ENCODE measurements around the gene EPN2. TPM values are rescaled to one million over a fixed set of nuclear protein-coding genes. Genes with fewer than 3 reads are reported as not detected.

EPN2 gene
- total RNA-seq, 1 donor from 2014 or later, result 10.5 TPM

DNA sequence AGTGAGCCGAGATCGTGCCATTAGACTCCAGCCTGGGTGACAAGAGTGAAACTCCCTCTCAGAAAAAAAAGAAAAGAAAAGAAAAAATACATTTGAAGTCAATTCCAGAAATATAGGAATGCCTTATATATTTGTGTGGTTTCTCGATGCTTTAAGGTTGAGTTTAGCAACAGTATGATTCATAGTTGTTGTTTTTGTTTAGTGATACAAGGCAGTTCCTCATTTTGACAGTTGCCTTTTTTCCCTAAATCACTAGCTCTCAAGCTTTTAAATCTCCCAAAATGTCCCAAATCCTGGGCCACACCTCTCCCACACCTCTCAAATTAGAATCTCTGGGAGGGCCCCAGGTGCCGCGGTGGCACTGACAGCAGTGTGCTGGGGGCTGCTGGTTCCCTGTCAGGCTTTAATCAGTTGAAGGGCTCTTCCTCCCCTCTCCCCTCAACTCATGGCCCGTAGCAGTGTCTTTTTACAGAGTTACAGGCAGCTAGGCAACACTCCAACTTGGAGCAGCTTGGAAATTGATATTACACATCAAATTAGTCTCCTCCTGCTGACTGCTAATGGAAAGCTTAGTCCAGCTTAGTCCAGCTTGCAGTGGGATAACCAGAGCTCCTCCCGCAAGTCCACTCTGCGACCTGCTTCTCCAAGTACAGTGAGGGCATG lies 58.4 kb downstream of the EPN2 start:
- Mint-ChIP-seq H3K4me1 (ENCODE audit: low read depth) (peaks cover 6% of the 10 kb centered on the region), H3K27ac (no peak overlapping the region), H3K4me3 (ENCODE audit: low read depth) (no peak overlapping the region), H3K36me3 (ENCODE audit: low read depth) (no peaks in the 10 kb centered on the region), H3K9me3 (no peaks in the 10 kb centered on the region), H3K27me3 (ENCODE audit: low read depth) (peaks cover 5% of the 10 kb centered on the region)
- intact Hi-C loops (cut with micrococcal nuclease), result no loop called here
- DNase-seq (ENCODE audit: low spot score), result no peak

DNA sequence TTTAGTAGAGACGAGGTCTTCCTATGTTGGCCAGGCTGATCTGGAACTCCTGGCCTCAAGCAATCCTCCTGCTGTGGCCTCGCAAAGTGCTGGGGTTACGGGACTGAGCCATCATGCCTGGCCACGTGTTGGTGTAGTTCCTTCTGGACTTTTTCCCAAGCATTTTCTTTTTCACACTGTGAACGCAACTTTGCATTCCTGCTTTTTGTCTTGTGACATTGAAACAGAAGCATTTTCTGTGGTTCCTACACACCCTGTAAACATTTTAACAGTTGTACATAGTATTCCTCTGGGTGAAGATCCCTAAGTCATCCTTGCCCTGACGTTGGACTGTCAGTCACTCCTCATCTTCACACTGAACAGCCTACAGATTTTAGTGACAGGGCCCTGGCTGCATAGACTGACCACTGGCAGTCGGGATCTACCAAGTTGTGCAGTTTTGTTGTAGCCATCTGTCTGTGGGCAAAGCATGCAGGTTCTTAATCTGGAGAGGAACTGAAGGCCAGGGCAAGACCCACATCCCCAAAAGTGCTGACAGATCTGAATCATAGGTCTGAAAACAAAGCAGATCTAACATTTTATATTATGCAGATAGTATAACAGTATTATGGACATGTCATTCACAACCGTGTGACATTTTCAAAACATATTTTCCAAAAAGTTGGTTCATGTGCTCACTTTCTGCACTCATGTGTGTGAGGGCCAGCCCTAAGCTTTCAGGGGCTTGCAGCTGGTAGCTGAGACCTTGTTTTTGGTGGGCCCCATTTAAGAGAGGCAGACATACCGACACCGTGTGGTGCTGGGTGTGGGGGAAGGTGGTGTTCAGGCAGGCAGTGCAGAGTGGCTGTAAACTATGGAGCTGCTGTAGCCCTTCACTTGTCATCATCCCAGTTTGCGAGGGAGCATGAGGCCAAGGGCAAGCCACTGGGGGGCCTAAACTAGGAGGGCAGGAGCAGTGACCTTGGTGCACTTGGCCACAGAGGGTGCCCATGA lies 59.9 kb downstream of the EPN2 start:
- H3K4me1 Mint-ChIP-seq (ENCODE audit: low read depth), result peaks cover 5% of the 10 kb centered on the region
- H3K9me3 Mint-ChIP-seq, result no peaks in the 10 kb centered on the region
- H3K27ac Mint-ChIP-seq, result no peak overlapping the region
- H3K36me3 Mint-ChIP-seq (ENCODE audit: low read depth), result no peaks in the 10 kb centered on the region
- intact Hi-C loops (cut with micrococcal nuclease), result no loop called here
- no peak overlapping the region for H3K4me3 Mint-ChIP-seq (ENCODE audit: low read depth)
- DNase-seq (ENCODE audit: low spot score), result no peak
- H3K27me3 Mint-ChIP-seq (ENCODE audit: low read depth), result peaks cover 5% of the 10 kb centered on the region

DNA sequence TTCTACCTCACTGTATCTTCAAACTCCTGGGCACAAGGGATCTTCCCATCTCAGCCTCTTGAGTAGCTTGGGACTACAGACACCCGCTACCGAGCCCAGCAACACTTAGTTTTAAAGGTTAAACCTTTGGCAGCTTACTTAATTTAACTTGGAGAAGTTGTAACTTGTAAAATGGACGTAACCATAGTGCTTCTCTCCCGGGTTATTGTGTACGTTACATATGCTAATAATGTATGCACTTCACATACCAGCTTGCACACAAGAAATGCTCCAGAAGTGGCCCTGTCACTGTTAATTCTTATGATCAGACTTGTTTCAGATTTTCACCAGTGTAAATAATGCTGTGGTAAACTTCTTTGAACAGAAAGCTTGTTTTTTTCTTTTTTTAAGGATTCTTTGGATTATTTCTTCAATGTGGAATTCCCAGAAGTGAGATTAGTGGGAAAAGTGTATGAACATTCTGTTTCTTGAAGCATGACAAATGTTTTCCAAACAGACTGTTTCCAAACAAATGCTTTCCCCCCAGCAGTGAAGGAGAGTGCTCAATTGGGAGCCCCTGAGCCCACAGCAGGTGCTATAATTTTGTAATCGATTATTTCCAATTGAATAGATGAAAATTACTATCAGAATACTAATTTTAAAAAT lies 61.5 kb downstream of the EPN2 start:
- intact Hi-C loops (cut with micrococcal nuclease), result no loop called here
- peaks cover 5% of the 10 kb centered on the region for H3K27me3 Mint-ChIP-seq (ENCODE audit: low read depth)
- DNase-seq (ENCODE audit: low spot score), result no peak
- no peak overlapping the region for H3K4me3 Mint-ChIP-seq (ENCODE audit: low read depth)
- H3K9me3 Mint-ChIP-seq, result no peaks in the 10 kb centered on the region
- no peak overlapping the region for H3K27ac Mint-ChIP-seq
- H3K36me3 Mint-ChIP-seq (ENCODE audit: low read depth), result no peaks in the 10 kb centered on the region
- peaks cover 6% of the 10 kb centered on the region for H3K4me1 Mint-ChIP-seq (ENCODE audit: low read depth)

DNA sequence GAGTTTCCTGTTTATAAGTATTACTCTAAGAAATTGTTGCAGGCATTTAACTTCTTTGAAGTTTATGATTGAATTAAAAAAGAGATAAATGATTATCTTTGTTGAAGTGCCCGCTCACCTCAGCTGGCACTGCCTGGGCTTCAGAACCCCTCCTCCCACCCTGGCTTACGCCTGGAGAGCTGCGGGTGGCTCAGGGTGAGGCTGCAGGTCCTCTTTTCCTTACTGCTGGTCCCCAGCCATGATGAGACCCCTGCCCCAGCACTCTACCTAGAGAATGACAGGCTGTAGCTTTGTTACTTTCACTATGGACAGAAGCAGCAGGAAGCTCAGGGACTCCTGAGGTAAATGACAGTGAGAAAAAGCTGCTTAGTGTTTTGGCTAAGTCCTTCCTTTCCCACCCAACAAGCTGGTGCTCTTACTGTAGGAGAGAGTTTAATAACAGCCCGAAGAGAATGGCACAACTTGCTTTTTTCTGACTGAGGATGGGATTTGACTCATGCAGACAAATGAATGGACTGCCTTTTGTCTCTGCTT lies 62.1 kb downstream of the EPN2 start:
- H3K36me3 Mint-ChIP-seq (ENCODE audit: low read depth), result no peaks in the 10 kb centered on the region
- DNase-seq (ENCODE audit: low spot score), result no peak
- no peak overlapping the region for H3K27ac Mint-ChIP-seq
- no peaks in the 10 kb centered on the region for H3K9me3 Mint-ChIP-seq
- no peak overlapping the region for H3K4me3 Mint-ChIP-seq (ENCODE audit: low read depth)
- peaks cover 5% of the 10 kb centered on the region for H3K27me3 Mint-ChIP-seq (ENCODE audit: low read depth)
- intact Hi-C loops (cut with micrococcal nuclease), result no loop called here
- peaks cover 10% of the 10 kb centered on the region for H3K4me1 Mint-ChIP-seq (ENCODE audit: low read depth)

DNA sequence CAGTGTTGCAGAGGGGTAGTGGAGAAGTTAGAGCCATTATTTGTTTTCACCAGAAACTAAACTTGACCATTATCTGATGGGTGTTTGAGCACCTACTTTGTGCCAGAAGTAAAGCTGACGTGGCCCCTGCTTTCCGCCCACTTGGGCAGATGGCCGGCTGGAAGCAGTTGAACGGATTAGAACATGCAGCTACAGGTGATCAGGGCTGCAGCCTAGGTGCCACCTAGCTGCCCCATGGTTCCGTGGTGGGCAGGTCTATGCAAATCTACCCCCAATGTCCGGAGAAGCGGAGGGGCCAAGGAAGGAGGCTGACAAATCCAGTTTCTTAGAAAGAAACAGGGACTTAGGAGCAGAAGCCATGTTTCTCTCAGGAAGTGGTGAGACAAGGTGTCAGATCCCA lies 62.7 kb downstream of the EPN2 start:
- no peak for DNase-seq (ENCODE audit: low spot score)
- H3K4me1 Mint-ChIP-seq (ENCODE audit: low read depth), result peaks cover 16% of the 10 kb centered on the region
- H3K27ac Mint-ChIP-seq, result no peak overlapping the region
- no peaks in the 10 kb centered on the region for H3K36me3 Mint-ChIP-seq (ENCODE audit: low read depth)
- H3K9me3 Mint-ChIP-seq, result no peaks in the 10 kb centered on the region
- H3K27me3 Mint-ChIP-seq (ENCODE audit: low read depth), result peaks cover 5% of the 10 kb centered on the region
- intact Hi-C loops (cut with micrococcal nuclease), result no loop called here
- no peak overlapping the region for H3K4me3 Mint-ChIP-seq (ENCODE audit: low read depth)

DNA sequence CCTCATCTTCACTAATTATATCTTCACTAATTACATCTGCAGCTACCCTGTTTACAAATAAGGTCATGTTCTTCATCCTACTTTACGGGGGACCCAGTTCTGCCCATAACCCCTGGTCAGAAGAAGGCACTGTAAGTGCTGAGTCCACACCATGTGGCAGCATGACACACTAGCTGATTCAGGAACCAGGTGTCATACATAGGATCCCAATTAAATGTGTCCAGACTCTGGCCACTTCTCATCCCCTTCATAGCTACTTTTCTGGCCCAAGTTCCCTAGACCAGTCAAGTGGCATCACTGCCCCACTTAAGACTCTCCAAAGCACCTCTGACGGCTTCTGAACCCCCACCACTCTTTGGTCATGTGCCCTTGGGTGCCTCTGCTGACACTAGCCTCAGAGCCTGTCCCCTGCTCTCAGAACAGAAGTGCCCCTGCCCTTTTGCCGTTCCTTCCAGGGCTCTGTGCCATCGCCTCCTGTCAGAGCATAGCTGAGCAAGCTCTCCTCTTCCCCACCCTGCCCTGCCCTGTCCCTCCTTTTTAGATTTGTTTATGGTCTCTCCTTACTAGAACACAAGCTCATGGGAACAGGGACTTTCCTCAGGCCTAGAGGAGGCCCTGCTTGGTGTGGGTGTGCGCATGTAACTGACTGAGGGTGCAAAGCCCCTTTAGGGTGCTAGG lies 64.2 kb downstream of the EPN2 start:
- intact Hi-C loops (cut with micrococcal nuclease), result no loop called here
- no peak overlapping the region for H3K27ac Mint-ChIP-seq
- H3K4me3 Mint-ChIP-seq (ENCODE audit: low read depth), result no peak overlapping the region

DNA sequence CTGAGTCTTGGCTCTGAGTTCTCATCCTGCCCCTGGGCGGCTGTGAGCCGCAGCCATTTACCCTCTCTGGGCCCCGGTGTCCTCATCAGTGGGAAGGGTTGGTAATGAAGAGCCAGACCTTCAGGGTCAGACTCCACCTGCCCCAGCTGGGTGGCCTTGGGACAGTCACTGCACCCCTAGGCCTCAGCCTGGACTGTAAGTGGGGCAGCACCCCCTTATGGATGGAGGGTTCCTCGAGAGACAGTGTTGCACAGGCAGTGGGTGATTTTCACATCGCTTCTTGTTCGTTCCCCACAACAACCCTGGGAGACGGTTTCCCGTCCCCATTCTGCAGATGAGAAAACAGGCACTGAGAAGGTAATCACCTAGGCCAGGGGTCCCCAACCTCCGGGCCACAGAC lies 64.8 kb downstream of the EPN2 start:
- H3K4me3 Mint-ChIP-seq (ENCODE audit: low read depth), result no peak overlapping the region
- no peaks in the 10 kb centered on the region for H3K9me3 Mint-ChIP-seq
- intact Hi-C loops (cut with micrococcal nuclease), result no loop called here
- H3K27ac Mint-ChIP-seq, result no peak overlapping the region
- no peak for DNase-seq (ENCODE audit: low spot score)
- H3K4me1 Mint-ChIP-seq (ENCODE audit: low read depth), result peaks cover 37% of the 10 kb centered on the region
- H3K27me3 Mint-ChIP-seq (ENCODE audit: low read depth), result peaks cover 5% of the 10 kb centered on the region
- H3K36me3 Mint-ChIP-seq (ENCODE audit: low read depth), result no peaks in the 10 kb centered on the region

More for the DNA sequence above, 64.2 kb downstream of the EPN2 start:
- DNase-seq (ENCODE audit: low spot score), result no peak
- H3K4me1 Mint-ChIP-seq (ENCODE audit: low read depth), result peaks cover 31% of the 10 kb centered on the region
- H3K36me3 Mint-ChIP-seq (ENCODE audit: low read depth), result no peaks in the 10 kb centered on the region
- H3K9me3 Mint-ChIP-seq, result no peaks in the 10 kb centered on the region
- H3K27me3 Mint-ChIP-seq (ENCODE audit: low read depth), result peaks cover 5% of the 10 kb centered on the region

DNA sequence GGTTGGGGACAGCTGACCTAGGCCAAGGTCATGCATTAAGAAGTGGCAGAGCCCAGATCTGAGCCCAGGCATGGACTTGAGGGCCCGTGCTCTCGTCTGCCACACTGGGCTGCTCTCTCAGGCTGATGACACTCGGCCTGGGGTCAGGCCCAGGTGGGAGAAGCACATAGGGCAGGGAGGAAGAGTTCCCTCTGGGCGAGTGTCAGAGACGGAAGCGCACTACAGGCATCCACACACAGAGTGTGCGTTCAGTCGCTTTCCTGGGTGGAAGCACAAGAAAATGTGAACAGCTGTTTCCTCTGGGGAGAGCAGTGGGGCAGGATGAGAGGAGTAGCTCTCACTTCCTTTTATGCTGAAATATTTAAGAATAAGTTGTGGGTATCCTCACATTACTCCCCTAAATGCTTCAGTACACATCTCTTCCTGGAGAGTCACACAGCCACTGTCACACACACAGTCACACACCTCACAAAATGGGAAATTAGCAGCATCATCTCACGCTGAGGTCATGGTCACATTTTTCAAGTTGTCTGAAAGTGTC lies 65.7 kb downstream of the EPN2 start:
- intact Hi-C loops (cut with micrococcal nuclease), result no loop called here
- H3K27me3 Mint-ChIP-seq (ENCODE audit: low read depth), result peaks cover 9% of the 10 kb centered on the region
- peaks cover 41% of the 10 kb centered on the region for H3K4me1 Mint-ChIP-seq (ENCODE audit: low read depth)
- H3K9me3 Mint-ChIP-seq, result no peaks in the 10 kb centered on the region
- H3K36me3 Mint-ChIP-seq (ENCODE audit: low read depth), result no peaks in the 10 kb centered on the region
- no peak for DNase-seq (ENCODE audit: low spot score)
- H3K27ac Mint-ChIP-seq, result no peak overlapping the region
- H3K4me3 Mint-ChIP-seq (ENCODE audit: low read depth), result no peak overlapping the region

DNA sequence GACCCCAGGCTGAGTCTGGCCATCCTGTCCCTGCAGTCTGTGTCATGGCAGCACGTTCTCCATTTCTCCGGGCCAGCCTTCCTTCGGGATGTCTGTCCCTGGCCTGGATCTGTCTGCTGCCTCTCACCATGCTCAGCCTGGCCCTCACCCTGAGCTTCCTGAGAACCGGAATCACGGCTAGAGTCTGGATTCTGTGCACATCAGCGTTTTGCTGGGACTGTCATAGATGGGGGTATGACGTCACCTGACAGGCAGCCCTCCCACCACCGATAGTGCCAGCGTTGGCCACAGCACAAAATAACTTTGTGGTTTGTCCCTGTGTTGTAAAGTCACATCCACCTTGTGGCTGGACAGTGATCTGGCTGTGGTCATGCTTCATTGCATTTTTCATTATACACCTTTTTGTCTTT lies 66.2 kb downstream of the EPN2 start:
- peaks cover 41% of the 10 kb centered on the region for H3K4me1 Mint-ChIP-seq (ENCODE audit: low read depth)
- DNase-seq (ENCODE audit: low spot score), result no peak
- no peaks in the 10 kb centered on the region for H3K9me3 Mint-ChIP-seq
- H3K4me3 Mint-ChIP-seq (ENCODE audit: low read depth), result no peak overlapping the region
- H3K36me3 Mint-ChIP-seq (ENCODE audit: low read depth), result no peaks in the 10 kb centered on the region
- intact Hi-C loops (cut with micrococcal nuclease), result no loop called here
- no peak overlapping the region for H3K27ac Mint-ChIP-seq
- peaks cover 11% of the 10 kb centered on the region for H3K27me3 Mint-ChIP-seq (ENCODE audit: low read depth)

DNA sequence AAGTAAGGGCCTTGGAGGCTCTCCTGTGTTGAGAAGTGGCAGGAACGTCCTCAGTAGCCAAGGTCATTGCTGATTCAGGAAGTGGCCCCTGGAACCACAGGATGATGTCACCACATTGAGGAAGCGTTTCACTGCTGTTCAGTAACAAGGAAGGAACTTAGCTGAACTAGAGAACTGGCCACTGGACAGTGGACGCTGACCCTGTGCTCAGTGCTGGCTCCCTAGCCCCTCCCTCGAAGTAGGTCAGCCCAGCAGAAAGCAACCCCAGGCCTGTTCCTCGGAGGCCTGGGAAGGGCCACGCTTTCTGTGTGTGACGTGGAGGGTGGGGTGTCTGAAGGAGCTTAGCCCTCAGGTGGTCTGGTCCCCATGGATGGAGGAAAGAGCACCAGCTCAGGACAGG lies 67.0 kb downstream of the EPN2 start:
- intact Hi-C loops (cut with micrococcal nuclease), result no loop called here
- H3K27ac Mint-ChIP-seq, result no peak overlapping the region
- no peaks in the 10 kb centered on the region for H3K9me3 Mint-ChIP-seq
- no peaks in the 10 kb centered on the region for H3K36me3 Mint-ChIP-seq (ENCODE audit: low read depth)
- H3K27me3 Mint-ChIP-seq (ENCODE audit: low read depth), result peaks cover 8% of the 10 kb centered on the region
- H3K4me3 Mint-ChIP-seq (ENCODE audit: low read depth), result no peak overlapping the region
- peaks cover 41% of the 10 kb centered on the region for H3K4me1 Mint-ChIP-seq (ENCODE audit: low read depth)
- DNase-seq (ENCODE audit: low spot score), result no peak

DNA sequence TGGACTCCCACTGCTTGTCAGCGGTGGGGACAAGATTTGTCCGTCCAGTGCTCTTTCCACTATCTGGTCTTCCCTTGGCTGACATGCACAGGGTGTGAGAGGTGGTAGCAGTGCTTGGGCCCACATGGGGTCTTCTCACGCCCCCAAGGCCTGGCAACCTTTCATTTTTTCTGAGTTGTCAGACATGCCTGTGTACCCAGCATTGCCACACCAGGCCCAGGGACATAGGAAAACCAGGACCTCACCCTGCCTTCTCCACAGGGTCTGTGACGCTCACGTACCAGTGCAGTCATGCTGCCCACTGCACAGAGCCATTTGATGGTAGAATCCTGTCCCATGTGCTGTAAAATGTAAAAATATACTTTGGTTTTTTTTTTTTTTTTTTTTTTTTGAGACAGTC lies 67.6 kb downstream of the EPN2 start:
- Mint-ChIP-seq H3K27me3 (ENCODE audit: low read depth) (peaks cover 8% of the 10 kb centered on the region), H3K9me3 (no peaks in the 10 kb centered on the region), H3K4me1 (ENCODE audit: low read depth) (peaks cover 41% of the 10 kb centered on the region), H3K36me3 (ENCODE audit: low read depth) (no peaks in the 10 kb centered on the region), H3K27ac (no peak overlapping the region), H3K4me3 (ENCODE audit: low read depth) (no peak overlapping the region)
- intact Hi-C loops (cut with micrococcal nuclease), result no loop called here
- no peak for DNase-seq (ENCODE audit: low spot score)

DNA sequence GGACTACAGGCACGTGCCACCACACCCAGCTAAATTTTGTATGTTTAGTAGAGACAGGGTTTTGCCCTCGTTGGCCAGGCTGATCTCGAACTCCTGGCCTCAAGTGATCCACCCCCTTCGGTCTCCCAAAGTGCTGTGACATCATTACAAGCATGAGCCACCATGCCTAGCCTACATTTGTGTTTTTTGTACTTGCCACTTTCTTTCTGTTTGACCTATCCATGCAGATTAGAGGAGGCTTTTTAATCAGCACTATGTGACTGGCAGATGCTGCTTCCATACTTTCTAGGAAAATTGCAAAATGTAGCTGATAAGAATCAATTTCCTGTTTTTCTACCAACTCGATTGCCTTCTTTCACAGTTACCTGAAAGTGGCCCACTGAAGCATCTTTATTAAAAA lies 68.1 kb downstream of the EPN2 start:
- intact Hi-C loops (cut with micrococcal nuclease), result no loop called here
- H3K4me1 Mint-ChIP-seq (ENCODE audit: low read depth), result peaks cover 41% of the 10 kb centered on the region
- H3K27ac Mint-ChIP-seq, result no peak overlapping the region
- no peaks in the 10 kb centered on the region for H3K36me3 Mint-ChIP-seq (ENCODE audit: low read depth)
- no peak for DNase-seq (ENCODE audit: low spot score)
- peaks cover 8% of the 10 kb centered on the region for H3K27me3 Mint-ChIP-seq (ENCODE audit: low read depth)
- no peak overlapping the region for H3K4me3 Mint-ChIP-seq (ENCODE audit: low read depth)
- H3K9me3 Mint-ChIP-seq, result no peaks in the 10 kb centered on the region

Data from activated T-helper 2 cell treated with anti-CD3 and anti-CD28 coated beads, Interferon-gamma antibody, Interleukin-2, Interleukin-4, amounts not matched to agents 10 μg/mL and 5 μg/mL and 100 μg/mL, durations not matched to agents 14 hours and 24 hours and 36 hours (primary cell).